ENCODE data around the gene KCTD16.

The KCTD16 gene

GRCh38 chr5:144318460-144318859 is 147.8 kb downstream of the KCTD16 start:
- TF ChIP-seq CTCF (IDR thresholded peaks at IDR 0.05; ENCODE audit: control extremely low read depth, extremely low read depth, low read depth, missing control alignments): no peak
- DNase-seq (ENCODE audit: extremely low spot score): no peak
- CTCF ChIA-PET: interaction anchor here (1.6 kb wide), 1 partner anchor 13 kb away, joined by 4 read pairs; no protein-coding TSS in a partner anchor
- POLR2A ChIA-PET: no interaction called here

- CTCF ChIA-PET: no interaction called here
Measured at GRCh38 chr5:144323181-144323580, 152.5 kb downstream of the KCTD16 start.

GRCh38 chr5:144325532-144325931 is 154.9 kb downstream of the KCTD16 start:
- no peak for DNase-seq (ENCODE audit: extremely low spot score)
- ChIA-PET POLR2A (no interaction called here), CTCF (interaction anchor here (1.3 kb wide), 1 partner anchor 9 kb away, joined by 7 read pairs; no protein-coding TSS in a partner anchor)
- no peak for TF ChIP-seq CTCF (IDR thresholded peaks at IDR 0.05; ENCODE audit: control extremely low read depth, extremely low read depth, low read depth, missing control alignments)

More at GRCh38 chr5:144323181-144323580, 152.5 kb downstream of the KCTD16 start:
- POLR2A ChIA-PET: no interaction called here
- DNase-seq (ENCODE audit: extremely low spot score): no peak
- TF ChIP-seq CTCF (IDR thresholded peaks at IDR 0.05; ENCODE audit: control extremely low read depth, extremely low read depth, low read depth, missing control alignments): no peak

GRCh38 chr5:144328494-144328893 is 157.8 kb downstream of the KCTD16 start:
- DNase-seq (ENCODE audit: extremely low spot score): no peak
- ChIA-PET POLR2A (no interaction called here), CTCF (no interaction called here)
- no peak for TF ChIP-seq CTCF (IDR thresholded peaks at IDR 0.05; ENCODE audit: control extremely low read depth, extremely low read depth, low read depth, missing control alignments)

GRCh38 chr5:144328980-144329379 is 158.3 kb downstream of the KCTD16 start:
- DNase-seq (ENCODE audit: extremely low spot score): no peak
- TF ChIP-seq CTCF (IDR thresholded peaks at IDR 0.05; ENCODE audit: control extremely low read depth, extremely low read depth, low read depth, missing control alignments): no peak
- POLR2A ChIA-PET: no interaction called here
- CTCF ChIA-PET: no interaction called here

GRCh38 chr5:144329681-144330080 is 159.0 kb downstream of the KCTD16 start:
- CTCF ChIA-PET: no interaction called here
- DNase-seq (ENCODE audit: extremely low spot score): no peak
- POLR2A ChIA-PET: no interaction called here
- no peak for TF ChIP-seq CTCF (IDR thresholded peaks at IDR 0.05; ENCODE audit: control extremely low read depth, extremely low read depth, low read depth, missing control alignments)

GRCh38 chr5:144331361-144331760 is 160.7 kb downstream of the KCTD16 start:
- POLR2A ChIA-PET: no interaction called here
- DNase-seq (ENCODE audit: extremely low spot score): no peak
- CTCF ChIA-PET: interaction anchor here (1.1 to 2.4 kb wide), 4 partner anchors 10 to 37 kb away, joined by 3 to 8 read pairs (median 4); no protein-coding TSS in a partner anchor
- no peak for TF ChIP-seq CTCF (IDR thresholded peaks at IDR 0.05; ENCODE audit: control extremely low read depth, extremely low read depth, low read depth, missing control alignments)

Data from GM10248 (cell line).